Activated CD4-positive, alpha-beta T cell treated with anti-CD3 and anti-CD28 coated beads, Interleukin-2, amount 50 U/mL, for 1 hour (primary cell): ENCODE data around the gene TRIM24.
A peak's percentile ranks its signal among the peaks of the same experiment; 100 is the strongest.
"Not testable (repeated sequence)": the region's sequence is repeated elsewhere in the genome, so short reads cannot be mapped to it uniquely, and the experiment has no call there.

Experiments used
- DNase-seq: peaks from one replicate; pipeline ENCODE4 v3.0.0-alpha.2; 2020

Gene TRIM24

DNA sequence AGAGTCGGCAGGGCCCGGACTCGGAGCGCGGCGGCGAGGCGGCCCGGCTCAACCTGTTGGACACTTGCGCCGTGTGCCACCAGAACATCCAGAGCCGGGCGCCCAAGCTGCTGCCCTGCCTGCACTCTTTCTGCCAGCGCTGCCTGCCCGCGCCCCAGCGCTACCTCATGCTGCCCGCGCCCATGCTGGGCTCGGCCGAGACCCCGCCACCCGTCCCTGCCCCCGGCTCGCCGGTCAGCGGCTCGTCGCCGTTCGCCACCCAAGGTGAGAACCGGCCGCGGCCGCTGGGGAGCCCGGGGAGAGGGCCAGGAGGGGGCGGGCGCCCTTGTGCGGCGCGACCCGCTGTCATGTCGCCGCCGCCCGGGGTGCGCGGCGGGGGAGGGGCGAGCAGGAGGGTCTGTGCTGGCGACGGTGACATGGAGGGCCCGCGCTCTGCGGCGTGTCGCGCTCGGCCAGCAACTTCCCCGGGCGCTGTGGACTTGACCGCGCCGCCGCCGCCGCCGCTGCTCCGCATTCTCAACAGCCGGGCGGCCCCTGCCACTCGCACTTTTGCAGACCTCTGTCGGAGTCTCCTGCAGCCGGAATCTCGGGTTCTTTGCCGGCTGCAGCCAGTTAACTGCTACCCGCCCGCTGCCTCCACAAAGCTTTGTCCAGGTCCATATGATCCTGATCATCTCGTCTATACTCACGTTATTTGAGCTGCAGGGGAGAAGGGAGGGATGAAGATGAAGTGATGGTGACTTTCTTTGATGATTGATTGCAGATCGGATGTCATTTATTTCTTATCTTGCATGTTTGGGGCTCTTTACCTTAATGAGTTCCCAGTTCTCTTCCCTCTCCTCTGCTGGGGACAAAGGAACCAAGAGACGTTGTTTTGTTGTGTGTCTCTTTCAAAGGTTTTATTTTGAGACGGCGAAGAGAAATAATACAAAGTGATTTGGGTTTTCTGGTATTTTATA is 869 bp downstream of the TRIM24 start:
- DNase-seq: peak; percentile 47

DNA sequence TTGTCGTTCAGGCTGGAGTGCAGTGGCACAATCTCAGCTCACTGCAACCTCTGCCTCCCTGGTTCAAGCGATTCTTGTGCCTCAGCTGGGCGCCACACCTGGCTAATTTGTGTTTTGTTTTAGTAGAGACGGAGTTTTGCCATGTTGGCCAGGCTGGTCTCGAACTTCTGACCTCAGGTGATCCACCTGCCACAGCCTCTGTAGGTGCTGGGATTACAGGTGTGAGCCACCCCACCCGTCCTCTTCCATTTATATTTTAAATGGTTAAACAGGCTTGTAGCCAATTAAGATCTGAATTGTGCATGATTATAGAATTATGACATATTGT is 3.2 kb downstream of the TRIM24 start:
- not testable (repeated sequence) for DNase-seq

DNA sequence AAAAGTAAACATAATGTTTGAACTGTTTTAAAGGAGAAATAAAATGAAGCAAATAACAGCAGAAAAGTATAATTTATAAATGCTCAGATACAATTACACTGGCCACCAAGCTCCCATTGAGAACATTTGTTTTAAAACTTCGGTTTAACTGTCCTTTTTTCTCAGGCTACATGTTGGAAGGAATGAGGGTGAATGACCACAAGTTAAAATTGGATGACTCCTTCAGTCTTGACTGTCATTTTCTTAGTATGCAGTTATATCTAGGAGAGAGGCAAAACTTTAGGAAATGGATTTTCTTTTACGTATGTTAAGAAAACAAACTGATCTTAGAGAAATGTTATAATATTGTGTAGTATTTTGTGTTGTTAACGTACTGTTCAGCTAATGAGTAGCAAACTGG is 5.0 kb downstream of the TRIM24 start:
- no peak for DNase-seq

DNA sequence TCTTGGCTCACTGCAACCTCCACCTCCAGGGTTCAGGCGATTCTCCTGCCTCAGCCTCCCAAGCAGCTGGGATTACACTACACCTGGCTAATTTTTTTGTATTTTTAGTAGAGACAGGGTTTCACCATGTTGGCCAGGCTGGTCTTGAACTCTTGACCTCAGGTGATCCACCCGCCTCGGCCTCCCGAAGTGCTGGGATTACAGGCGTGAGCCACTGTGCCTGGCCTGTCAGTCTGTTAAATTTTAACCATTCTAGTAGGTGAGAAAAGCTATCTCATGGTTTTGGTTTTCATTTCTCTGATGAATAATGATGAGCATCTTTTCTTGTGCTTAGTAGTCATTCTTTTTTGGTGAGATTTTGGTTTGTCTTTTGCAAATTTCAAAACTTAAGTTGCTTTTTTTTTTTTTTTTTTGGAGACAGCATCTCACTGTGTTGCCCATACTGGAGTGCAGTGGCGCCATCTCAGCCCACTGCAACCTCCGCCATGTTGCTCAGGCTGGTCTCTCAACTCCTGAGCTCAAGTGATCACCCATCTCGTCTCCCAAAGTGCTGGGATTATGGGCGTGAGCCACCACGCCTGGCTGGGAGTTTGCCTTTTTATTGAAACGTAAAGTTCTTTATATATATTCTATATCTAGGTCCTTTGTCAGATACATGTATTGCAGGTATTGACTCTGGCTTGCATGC is 6.2 kb downstream of the TRIM24 start:
- DNase-seq: not testable (repeated sequence)

DNA sequence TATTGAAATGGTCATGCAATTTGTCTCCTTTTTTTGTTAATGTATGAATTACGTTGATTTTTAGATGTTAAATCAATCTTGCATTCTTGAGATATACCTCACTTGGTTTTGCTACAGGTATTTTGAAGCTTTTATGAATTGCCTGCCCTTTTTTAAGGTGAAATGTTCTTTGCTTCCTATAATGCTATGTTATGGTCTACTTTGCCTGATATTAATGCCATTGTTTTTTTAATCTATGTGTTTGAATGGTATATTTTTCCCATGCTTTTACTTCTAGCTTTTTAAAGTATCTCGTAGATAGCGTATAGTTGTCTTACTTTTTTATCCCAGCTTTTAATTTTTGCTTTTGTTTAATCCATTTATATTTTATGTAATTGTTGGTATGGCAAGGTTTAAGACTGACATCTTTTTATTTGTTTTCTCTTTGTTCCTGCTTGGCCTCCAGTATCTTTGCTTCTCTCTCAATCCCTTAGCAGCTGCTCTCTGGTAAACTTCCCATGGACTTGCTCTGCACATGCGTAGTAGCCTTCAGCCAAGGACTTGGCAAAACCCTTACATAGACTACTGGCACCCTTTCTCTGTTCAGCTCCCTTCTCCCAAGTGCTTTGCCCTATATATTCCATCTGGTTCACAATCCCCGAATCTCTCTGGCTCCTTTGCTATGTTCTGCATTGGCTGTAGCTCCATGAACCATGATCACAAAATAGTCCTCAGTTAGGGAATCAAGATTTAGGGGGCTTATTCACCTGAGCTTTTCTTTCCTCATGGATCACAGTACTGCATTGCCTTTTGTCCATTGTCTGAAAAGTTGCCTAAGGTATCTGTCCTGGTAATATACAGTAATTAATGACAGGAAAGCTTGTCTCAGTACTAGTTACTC is 8.4 kb downstream of the TRIM24 start:
- no peak for DNase-seq

DNA sequence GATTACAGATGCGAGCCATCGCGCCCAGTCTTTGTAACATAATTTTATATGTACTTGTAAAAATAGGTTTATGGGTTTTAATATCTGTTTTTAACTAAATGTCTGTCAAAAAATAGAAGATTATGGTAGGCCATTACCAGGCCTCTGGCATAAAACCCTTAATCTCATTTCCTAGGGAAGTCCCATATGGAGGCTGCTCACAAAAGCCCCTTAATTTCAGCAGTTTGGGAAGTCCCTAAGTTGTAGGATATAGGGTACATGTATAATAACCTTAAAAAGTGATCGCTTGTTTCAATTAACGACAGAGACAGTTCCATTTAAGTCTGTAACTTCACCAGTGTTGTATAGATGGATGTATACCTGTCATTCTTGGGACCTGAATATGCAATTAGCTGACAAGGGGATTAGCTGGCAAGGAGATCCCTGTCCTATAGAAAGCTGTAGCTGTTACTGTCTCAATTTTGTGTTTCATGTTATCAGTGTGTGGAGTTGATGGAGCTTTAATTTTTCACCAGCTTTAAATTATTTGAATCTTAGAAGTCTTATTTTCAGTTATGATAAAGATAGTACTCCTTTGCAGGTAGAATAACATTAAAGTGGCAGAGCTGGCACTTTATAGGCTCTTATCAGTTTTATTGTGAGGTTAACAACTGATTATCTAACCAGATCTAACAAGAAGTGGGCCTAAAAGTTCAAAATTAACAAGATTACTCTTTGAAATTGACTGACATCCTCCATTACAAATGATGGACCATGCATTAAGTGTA is 10.5 kb downstream of the TRIM24 start:
- no peak for DNase-seq

DNA sequence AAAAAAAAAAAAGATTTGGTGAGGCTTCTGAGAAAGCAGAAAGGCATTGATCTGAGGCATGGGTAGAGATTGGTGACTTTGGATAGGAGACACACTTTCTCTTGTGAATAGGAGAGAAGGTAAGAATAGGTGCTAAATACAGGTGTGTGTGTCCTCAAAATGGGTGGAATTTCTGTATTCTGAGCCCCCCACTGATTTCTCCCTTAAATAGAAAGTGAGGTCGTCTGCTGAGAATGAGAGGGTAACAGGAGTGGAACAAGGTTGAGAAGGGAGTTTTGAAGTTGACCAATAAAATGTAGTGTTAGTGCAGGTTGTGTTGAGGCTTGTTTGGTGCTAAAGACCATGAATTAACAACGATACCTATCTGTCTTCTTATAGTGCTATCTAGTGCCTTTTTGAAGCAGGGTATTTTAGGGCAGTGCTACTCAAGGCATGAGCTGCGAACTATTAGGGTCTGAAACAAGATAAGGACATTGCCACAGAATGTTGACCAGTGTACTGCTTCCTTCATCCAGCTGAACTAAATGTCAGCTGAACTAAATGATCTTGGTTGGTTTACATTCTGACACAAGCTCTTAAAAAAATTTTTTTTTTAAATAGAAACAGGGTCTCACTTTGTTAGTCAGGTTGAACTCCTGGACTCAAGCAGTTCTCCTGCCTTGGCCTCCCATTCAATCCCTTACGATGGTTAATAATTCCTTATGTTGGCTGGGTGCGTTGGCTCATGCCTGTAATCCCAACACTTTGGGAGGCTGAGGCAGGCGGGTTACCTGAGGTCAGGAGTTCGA is 12.4 kb downstream of the TRIM24 start:
- DNase-seq: no peak

DNA sequence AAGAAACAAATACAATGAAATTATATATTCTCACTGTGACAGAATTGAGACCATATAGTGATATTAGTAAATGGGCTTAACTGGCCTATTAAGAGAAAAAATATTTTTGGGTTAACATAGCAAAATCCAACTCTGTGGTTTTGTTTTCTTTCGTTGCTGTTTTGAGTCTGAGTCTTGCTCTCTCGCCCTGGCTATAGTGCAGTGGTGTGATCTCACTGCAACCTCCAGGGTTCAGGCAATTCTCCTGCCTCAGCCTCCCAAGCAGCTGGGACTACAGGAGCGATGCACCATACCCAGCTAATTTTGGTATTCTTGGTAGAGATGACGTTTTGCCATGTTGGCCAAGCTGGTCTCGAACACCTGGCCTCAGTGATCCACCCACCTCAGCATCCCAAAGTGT is 15.3 kb downstream of the TRIM24 start:
- no peak for DNase-seq

DNA sequence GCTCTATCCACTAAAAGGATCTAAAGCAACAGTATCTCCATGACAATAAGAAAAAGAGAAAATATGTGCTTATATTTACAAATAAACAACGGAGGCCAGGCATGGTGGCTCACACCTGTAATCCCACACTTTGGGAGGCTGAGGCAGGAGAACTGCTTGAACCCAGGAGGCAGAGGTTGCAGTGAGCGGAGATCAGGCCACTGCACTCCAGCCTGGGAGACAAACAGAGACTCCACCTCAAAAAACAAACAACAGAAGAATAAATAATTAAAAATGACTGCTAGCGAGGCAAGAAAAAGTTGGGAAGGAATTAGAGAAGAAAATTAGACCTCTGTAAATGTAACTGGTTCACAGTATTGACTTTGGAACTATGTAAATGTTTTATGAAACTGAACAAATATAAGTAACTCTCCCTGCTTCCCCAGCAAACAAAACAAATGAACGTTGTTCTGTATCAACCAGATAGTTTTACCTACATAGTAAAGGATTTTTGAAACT is 17.1 kb downstream of the TRIM24 start:
- DNase-seq: no peak

DNA sequence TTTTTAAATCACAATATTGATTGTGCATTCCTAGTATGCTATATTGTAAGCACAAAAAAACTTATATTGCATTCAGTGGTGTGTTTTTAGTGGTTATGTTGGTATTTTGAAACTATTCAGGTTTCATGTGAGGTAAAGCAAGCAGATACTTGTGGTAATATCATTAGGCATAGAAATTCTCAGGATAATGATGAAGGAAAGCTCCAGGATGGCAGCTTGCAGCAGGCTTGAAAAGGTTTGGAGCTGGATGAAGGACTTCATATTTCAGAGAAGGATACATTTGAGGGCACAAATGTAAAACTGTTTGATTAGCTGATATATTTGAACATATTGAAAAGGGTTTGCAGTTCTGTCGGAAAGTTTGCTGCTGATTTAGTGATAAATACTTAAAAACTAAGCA is 17.5 kb downstream of the TRIM24 start:
- DNase-seq: no peak

DNA sequence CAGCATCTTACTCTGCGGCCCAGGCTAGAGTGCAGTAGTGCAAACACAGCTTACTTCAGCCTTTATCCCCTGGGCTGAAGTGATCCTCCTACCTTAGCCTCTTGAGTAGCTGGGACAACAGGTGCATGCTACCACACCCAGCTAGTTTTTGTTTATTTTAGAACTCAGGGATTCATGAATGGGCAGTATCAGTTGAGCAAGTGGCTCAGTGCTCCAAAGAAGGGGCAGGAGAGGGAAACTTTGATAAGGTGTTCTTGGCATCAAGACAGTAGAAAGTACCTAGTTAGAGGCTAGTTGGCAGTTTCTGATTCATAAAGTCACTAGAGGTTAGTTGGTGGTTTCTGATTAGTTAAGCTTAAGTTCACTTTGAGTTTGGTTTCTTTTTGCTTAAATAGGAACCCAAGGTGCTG is 18.4 kb downstream of the TRIM24 start:
- DNase-seq: no peak

DNA sequence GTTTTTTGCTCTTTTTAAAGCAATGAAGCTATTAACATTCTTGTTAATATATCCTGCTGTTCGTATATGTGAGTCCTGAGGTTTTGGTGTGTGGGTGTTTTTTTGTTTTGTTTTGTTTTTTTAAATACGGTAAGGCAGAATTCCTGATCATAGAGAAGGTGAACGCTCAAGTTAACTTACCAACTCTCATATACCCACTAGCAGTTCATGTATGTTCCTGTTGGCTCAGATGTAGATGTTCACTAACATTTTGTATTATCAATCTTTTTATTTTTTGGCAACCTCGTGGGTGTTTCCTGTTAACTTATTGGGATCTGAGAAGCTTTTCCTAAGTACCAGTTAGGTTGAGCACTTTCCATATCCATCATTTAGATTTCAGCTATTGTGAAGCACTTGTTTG is 20.5 kb downstream of the TRIM24 start:
- no peak for DNase-seq

DNA sequence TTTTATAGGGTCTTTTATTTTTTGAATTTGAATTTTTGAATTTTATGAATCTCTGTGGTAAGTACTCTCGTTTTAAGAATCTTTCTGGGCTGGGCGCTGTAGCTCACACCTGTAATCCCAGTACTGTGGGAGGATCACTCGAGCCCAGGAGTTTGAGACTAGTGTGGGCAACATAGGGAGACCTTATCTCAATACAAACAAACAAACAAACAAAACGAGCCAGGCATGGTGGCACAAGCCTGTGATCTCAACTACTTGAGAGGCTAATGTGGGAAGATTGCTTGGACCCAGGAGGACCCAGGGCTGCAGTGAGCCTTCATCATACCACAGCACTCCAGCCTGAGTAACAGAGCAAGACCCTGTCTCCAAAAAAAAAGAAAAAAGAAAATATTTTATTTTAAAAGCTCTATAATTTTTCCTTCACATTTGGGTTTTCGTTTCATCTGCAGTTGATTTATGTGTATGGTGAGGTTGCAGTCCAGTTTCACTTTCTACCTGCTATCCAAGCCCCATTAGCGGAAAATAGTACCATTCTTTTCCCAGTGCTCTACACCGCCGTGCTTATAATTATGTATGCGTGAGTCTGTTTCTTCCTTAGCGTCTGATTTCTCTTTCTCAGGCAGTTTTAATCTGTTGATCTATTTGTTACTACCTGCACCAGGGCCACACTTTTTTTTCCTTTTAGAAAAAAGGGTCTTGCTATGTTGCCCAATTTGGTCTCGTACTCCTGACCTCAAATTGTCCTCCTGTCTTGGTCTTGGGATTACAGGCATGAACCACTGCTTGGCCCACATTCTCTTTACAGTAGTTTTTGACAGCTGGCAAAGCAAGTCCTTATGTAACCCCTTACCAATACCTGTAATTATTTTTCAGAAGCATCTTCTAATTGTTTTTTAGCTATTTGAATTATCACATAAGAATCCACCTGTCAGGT is 21.7 kb downstream of the TRIM24 start:
- DNase-seq: no peak

DNA sequence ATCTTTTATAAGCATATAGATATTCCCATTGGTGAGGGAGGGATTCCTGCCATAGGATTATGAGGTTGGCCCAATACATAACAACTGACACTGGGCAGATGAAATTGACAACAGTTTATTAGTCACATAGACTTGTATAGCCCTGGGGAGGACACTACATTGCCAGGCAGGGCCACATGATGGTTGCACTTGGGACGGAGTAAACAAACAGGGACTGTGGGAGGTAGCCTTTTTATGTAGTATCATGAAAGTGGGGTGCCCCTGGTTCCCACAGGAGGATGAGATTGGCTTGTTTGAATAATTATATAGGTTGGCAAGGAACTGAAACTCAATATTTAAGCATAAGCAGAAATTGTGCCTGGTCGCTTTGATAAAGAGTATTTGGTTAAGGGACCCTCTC is 23.5 kb downstream of the TRIM24 start:
- no peak for DNase-seq

DNA sequence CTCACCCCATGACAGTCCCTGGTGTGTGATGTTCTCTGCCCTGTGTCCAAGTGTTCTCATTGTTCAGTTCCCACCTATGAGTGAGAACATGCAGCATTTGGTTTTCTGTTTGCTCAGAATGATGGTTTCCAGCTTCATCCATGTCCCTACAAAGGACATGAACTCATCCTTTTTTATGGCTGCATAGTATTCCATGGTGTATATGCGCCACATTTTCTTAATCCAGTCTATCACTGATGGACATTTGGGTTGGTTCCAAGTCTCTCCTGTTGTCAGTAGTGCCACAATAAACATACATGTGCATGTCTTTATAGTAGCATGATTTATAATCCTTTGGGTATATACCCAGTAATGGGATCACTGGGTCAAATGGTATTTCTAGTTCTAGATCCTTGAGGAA is 25.4 kb downstream of the TRIM24 start:
- DNase-seq: not testable (repeated sequence)

DNA sequence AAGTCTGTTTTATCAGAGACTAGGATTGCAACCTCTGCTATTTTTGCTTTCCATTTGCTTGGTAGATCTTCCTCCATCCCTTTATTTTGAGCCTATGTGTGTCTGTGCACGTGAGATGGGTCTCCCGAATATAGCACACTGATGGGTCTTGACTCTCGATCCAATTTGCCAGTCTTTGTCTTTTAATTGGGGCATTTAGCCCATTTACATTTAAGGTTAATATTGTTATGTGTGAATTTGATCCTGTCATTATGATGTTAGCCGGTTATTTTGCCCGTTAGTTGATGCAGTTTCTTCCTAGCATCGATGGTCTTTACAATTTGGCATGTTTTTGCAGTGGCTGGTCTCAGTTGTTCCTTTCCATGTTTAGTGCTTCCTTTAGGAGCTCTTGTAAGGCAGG is 29.1 kb downstream of the TRIM24 start:
- DNase-seq: not testable (repeated sequence)

DNA sequence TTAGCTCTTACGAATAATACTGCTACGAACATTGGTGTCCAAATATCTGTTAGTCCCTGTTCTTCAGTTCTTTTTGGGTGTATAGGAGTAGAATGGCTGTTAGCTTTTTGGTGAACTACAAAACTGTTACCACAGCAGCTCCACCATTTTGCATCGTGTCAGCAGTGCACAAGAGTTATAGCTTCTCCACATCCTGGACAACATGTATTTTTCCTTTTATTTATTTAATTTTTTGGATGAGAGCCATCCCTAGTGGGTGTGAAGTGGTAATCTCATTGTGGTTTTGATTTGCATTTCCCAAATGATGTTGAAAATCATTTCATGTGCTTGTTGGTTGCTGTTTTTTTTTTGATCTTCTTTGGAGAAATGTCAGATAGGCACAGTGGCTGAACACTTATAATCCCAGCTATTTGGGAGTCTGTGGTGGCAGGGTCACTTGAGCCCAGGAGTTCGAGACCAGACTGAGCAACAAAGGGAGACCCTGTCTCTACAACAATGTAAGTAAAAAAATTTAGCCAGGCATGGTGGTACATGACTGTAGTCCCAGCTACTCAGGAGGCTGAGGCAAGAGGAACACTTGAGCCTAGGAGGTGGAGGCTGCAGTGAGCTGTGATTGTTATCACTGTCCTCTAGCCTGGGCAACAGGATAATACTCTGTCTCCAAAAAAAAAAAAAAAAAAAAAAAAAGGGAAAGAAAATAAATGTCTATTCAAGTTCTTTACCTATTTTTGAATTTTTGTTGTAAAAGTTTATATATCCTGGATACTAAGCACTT is 31.7 kb downstream of the TRIM24 start:
- DNase-seq: no peak

DNA sequence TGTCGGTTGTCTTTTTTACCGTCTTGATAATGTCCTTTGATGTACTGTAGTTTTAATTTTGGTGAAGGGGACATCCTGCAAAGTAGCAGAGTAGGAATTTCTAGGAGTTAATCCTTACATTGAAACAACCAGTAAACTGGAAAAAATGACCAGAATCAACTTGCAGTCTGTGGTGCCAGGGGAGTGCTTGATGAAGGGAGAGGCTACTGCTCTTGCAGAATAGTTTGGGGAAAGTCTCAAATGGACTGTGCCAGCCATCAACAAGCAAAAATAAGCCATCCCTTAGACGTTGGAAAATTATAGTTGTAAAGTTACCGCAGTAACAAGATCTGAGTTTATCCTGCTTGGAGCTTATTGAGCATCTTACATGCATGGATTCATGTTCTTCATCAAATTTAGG is 32.4 kb downstream of the TRIM24 start:
- no peak for DNase-seq

DNA sequence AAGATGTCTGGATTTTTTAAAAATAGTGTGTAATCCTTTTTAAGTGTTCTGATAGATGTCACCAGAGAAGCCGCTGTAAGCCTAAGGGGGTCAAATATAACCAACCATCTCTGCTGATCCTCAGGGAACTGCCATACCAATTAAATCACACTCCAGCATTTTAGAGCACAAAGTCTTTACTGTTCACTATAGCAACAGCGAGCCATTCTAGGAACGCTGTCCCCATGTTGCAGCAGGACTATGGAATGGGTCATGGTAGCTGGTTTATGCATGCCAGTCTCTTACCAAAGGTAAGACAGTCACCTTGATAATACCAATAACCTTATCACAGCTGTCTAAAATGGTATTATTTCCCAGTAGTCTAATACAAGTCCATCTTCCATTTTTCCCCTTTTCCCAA is 33.5 kb downstream of the TRIM24 start:
- no peak for DNase-seq

DNA sequence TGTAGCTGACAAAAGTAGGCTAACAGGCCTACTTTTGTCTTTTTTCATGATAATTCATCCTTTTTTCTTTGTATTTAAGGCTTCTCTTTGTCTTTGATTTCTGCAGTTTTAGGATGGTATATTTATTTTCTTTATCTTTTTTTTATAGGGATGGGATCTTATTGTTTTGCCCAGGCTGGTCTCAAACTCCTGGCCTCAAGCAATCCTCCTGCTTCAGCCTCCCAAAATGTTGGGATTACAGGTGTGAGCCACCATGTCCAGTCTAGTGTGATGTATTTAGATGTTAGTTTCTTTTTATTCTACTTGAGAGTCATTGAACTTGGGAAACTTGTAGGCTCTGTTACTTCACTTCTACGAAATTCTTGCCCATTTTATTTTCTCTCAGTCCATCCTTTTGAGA is 35.4 kb downstream of the TRIM24 start:
- DNase-seq: no peak
